ENCODE results near the gene LOXL1. TPM values are rescaled to one million over a fixed set of nuclear protein-coding genes. Genes with fewer than 3 reads are reported as not detected.

Gene LOXL1
- total and polyA plus RNA-seq, 2 of the 13 experiments (the other 11 are each of a cell fraction or from before 2014, with no cell fraction given): 0.51 to 1.3 TPM

GRCh38 chr15:73950479-73950830, 24.2 kb downstream of the LOXL1 start (continued):
- no peak for TF ChIP-seq E2F5 (CRISPR knock-in tag; conservative IDR thresholded peaks at IDR 0.05)

- intact Hi-C loops (cut with micrococcal nuclease; ENCODE audit: unreplicated experiment) (loop anchor here (1.0 kb wide), 1 partner anchor 13 kb away; no protein-coding TSS in a partner anchor), in situ Hi-C loops (cut with HindIII; ENCODE audit: extremely low pct_ligation_motif_present, low pct_unique_long_range_greater_than_20kb) (no loop called here)
- no peaks in the 10 kb centered on the region for H3K79me2 ChIP-seq (ENCODE audit: insufficient read depth, low read length)
- H3K4me2 ChIP-seq (ENCODE audit: low read depth, low read length): peak overlapping the region; percentile 61
- no peaks in the 10 kb centered on the region for H3K36me3 ChIP-seq (replicated peaks in 1 of 2; ENCODE audit: control insufficient read depth in 1 of 2, insufficient read depth in 2 of 2, low read length in 2 of 2)
- H3K4me3 ChIP-seq (replicated peaks in 1 of 3; ENCODE audit: insufficient read depth in 1 of 3, low read depth in 2 of 3, low read length in 3 of 3): peak overlapping the region in 1 of 3 experiments; percentile 20; a peak in 2 of 6 replicates
- peaks cover 9% of the 10 kb centered on the region for H3K4me1 ChIP-seq (ENCODE audit: insufficient read depth, low read length)
- peak; percentile 94 for ATAC-seq
- no TSS peak for BruUV-seq (replicated peaks)
- H2AFZ ChIP-seq (ENCODE audit: low read length): no peak overlapping the region
- WGBS (ENCODE audit: low lambda C conversion rate): 1% methylated on average over 11 of the region's 15 CpGs
- no peaks in the 10 kb centered on the region for H3K9me3 ChIP-seq (ENCODE audit: low read length)
- peak overlapping the region; percentile 39; the same call in 1 of the 2 replicates for H3K9ac ChIP-seq (ENCODE audit: insufficient read depth, low read depth, low read length)
- no peak overlapping the region for H3K27ac ChIP-seq (ENCODE audit: extremely low read length, insufficient read depth, low read length)
- DNase-seq (ENCODE audit: low spot score): peak; percentile 83
- peaks cover 2 to 27% of the 10 kb centered on the region in 2 experiments; a peak in 4 of 5 replicates for H3K27me3 ChIP-seq (ENCODE audit: control insufficient read depth in 1 of 2, insufficient read depth in 2 of 2, low read length in 2 of 2)
- peak; percentile 79 for FAIRE-seq
- H4K20me1 ChIP-seq (ENCODE audit: insufficient read depth, low read length): no peaks in the 10 kb centered on the region
- POLR2A ChIA-PET: interaction anchor here (0.6 kb wide), 1 partner anchor 22 kb away, joined by 3 read pairs; no protein-coding TSS in a partner anchor
- CTCF ChIA-PET (ENCODE audit: low intra/inter-chr PET ratio, low total read pairs): interaction anchor here (1.1 to 2.1 kb wide), 2 partner anchors 10 to 13 kb away, joined by 3 to 41 read pairs; no protein-coding TSS in a partner anchor
- no peak for TF ChIP-seq MED8 (CRISPR knock-in tag; IDR thresholded peaks at IDR 0.05; ENCODE audit: insufficient replicate concordance)
- TF ChIP-seq CBFB (CRISPR knock-in tag; IDR thresholded peaks at IDR 0.05): peak; percentile 27; the same call in 1 of the 2 replicates
- TF ChIP-seq AHDC1 (CRISPR knock-in tag; IDR thresholded peaks at IDR 0.05; ENCODE audit: borderline replicate concordance): 0 out of 2 replicates have a peak, but pooled peaks have one; percentile 10
- TF ChIP-seq ERF (CRISPR knock-in tag; IDR thresholded peaks at IDR 0.05): 0 out of 2 replicates have a peak, but pooled peaks have one; percentile 57
- TF ChIP-seq NKX3-1 (CRISPR knock-in tag; IDR thresholded peaks at IDR 0.05): no peak
- peak; percentile 62; the same call in 1 of the 2 replicates for TF ChIP-seq SALL1 (CRISPR knock-in tag; IDR thresholded peaks at IDR 0.05)
- TF ChIP-seq REXO4 (CRISPR knock-in tag; IDR thresholded peaks at IDR 0.05; ENCODE audit: borderline replicate concordance): no peak
- TF ChIP-seq YEATS2 (CRISPR knock-in tag; IDR thresholded peaks at IDR 0.05; ENCODE audit: borderline replicate concordance): peak; percentile 58; the same call in 1 of the 2 replicates
- TF ChIP-seq MAFG (CRISPR knock-in tag; IDR thresholded peaks at IDR 0.05): no peak
- TF ChIP-seq TBX2 (CRISPR knock-in tag; IDR thresholded peaks at IDR 0.05; ENCODE audit: borderline replicate concordance): peak; percentile 26; the same call in 1 of the 2 replicates
- TF ChIP-seq HMGXB4 (CRISPR knock-in tag; IDR thresholded peaks at IDR 0.05; ENCODE audit: borderline replicate concordance in 1 of 2, low read depth in 1 of 2): peak; percentile 45 to 76; a peak in 3 of 4 replicates
These were observed 24.7 kb downstream of the LOXL1 start for GRCh38 chr15:73950831-73951561.
